GM13977 (cell line): ENCODE results near the gene AKR1B1.

ENCODE experiments used
- DNase-seq: peaks from one replicate; pipeline ENCODE4 v3.0.0; 2012; ENCODE audit warnings: low spot score
- CTCF ChIP-seq: IDR thresholded peaks from 2 replicates; pipeline ENCODE4 v1.5.1; 2012; ENCODE audit warnings: mild to moderate bottlenecking, control low read depth; ENCODE audit not compliant: insufficient read depth; ENCODE audit errors: extremely low read depth, missing control alignments
- in situ Hi-C: fragments of 300-500 bp; cut with MboI; formaldehyde crosslinking; loops from one replicate; pipeline ENCODE4 v1.12.0; 2022; ENCODE audit warnings: low sequenced_read_pairs, low pct_unique_long_range_greater_than_20kb, mixed read lengths, inconsistent platforms; ENCODE audit not compliant: unreplicated experiment

AKR1B1 gene

GRCh38 chr7:134463751-134464150, 4.9 kb upstream of the AKR1B1 start:
- no peak for DNase-seq
- TF ChIP-seq CTCF, result no peak
- in situ Hi-C loops, result no loop called here

- no peak for TF ChIP-seq CTCF
- in situ Hi-C loops, result no loop called here
- no peak for DNase-seq
These were observed 3.5 kb upstream of the AKR1B1 start for GRCh38 chr7:134462337-134462925.

GRCh38 chr7:134461916-134462315, 3.0 kb upstream of the AKR1B1 start:
- in situ Hi-C loops, result no loop called here
- DNase-seq, result no peak
- TF ChIP-seq CTCF, result no peak

GRCh38 chr7:134459981-134460380, 1.1 kb upstream of the AKR1B1 start:
- TF ChIP-seq CTCF, result no peak
- no peak for DNase-seq
- in situ Hi-C loops, result no loop called here

- in situ Hi-C loops, result no loop called here
- TF ChIP-seq CTCF, result peak; percentile 11
- peak; percentile 75 for DNase-seq
These were observed 527 bp downstream of the AKR1B1 start for GRCh38 chr7:134458341-134458805.

GRCh38 chr7:134457210-134457609, 1.7 kb downstream of the AKR1B1 start:
- DNase-seq, result no peak
- TF ChIP-seq CTCF, result no peak
- in situ Hi-C loops, result no loop called here
